Uterus (tissue), 4 donors: ENCODE measurements around the gene TBX6. TPM values are rescaled to one million over a fixed set of nuclear protein-coding genes. Genes with fewer than 3 reads are reported as not detected.

Experiments
- DNase-seq, 2 donors: peaks; one replicate each; pipeline ENCODE4 v3.0.0-alpha.2; 2019 to 2020
- H3K27ac ChIP-seq, 2 donors: fragments of 200-600 bp; sonication (generic); 1 replicate in 1 of 2; 2 replicates in 1 of 2; pipeline ENCODE4 v1.5.1; 2016 to 2018
- H3K27me3 ChIP-seq, 2 donors: fragments of 200-600 bp; sonication (generic); one replicate each; pipeline ENCODE4 v1.5.1; 2018 to 2019; ENCODE audit warnings: control low read depth in 1 of 2
- H3K36me3 ChIP-seq, 2 donors: fragments of 200-600 bp; sonication (generic); one replicate each; pipeline ENCODE4 v1.5.1; 2019; ENCODE audit warnings: control low read depth in 1 of 2
- H3K4me1 ChIP-seq, 2 donors: fragments of 200-600 bp; sonication (generic); one replicate each; pipeline ENCODE4 v1.5.1; 2018 to 2019; ENCODE audit warnings: control low read depth in 1 of 2
- H3K4me3 ChIP-seq, 2 donors: fragments of 200-600 bp; sonication (generic); 1 replicate in 1 of 2; 2 replicates in 1 of 2; pipeline ENCODE4 v1.5.1; 2018 to 2019; ENCODE audit warnings: mild to moderate bottlenecking in 1 of 2
- H3K9me3 ChIP-seq, 2 donors: fragments of 200-600 bp; sonication (generic); one replicate each; pipeline ENCODE4 v1.5.1; 2019; ENCODE audit warnings: control low read depth in 1 of 2
- POLR2A ChIP-seq, 2 donors: fragments of 450-650 bp; IDR thresholded peaks; one replicate each; pipeline ENCODE4 v1.6.1; 2016; ENCODE audit warnings: antibody characterized with exemption in 2 of 2, mild to moderate bottlenecking in 1 of 2, moderate library complexity in 1 of 2
- intact Hi-C: fragments of 100-400 bp; cut with DNase I; formaldehyde crosslinking; loops from one replicate; pipeline ENCODE4 v1.15.1; 2023; ENCODE audit warnings: low total_unique reads
- total RNA-seq, 4 donors: library from RNA; depleted of rRNA in 3 of 4; stranded (reverse); fragments of >200 nt in 3 of 4; gene quantifications; one replicate each; pipeline versions ENCODE4 v1.1.0 to v1.2.4, GENCODE V29; 2014 to 2023
- TF ChIP-seq, protein P1 (sequence below), 4 experiments: fragments of 200-600 bp in 2 of 4; fragments of 450-650 bp in 2 of 4; sonication (generic) in 2 of 4; IDR thresholded peaks; one replicate each; pipeline ENCODE4 v1.5.1; 2016 to 2019; ENCODE audit warnings: antibody characterized with exemption in 4 of 4, mild to moderate bottlenecking in 2 of 4, moderate library complexity in 1 of 4
- donor health status: DM: yes; HTN: yes; CAD: no.

TBX6 gene
- total RNA-seq, 4 donors from 2014 or later, result 0.21 to 1.3 TPM; not detected in 2

DNA sequence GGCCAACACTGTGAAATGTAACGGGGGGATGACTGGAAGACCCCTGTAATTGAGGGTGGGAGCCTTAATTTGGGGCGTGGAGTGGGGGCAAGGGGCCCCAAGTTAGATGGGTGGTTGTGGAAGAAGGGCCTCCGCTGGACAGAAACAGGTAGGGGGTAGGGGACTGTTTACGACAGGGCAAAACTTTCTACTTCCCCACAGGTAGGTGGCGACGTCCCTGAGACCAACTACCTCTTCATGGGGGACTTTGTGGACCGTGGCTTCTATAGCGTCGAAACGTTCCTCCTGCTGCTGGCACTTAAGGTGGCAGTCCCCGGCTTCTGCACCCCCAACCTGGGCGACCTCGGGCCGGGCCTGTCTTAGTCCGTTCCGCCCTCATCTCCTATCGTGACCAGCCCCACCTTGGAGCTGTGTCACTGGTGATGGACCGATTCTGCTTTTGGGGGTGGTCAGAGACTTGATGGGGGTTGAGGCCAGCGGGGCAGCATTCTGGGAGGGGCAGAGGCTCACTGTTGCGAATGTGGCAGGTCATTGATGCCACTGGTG is 9.1 kb downstream of the TBX6 start:
- Histone ChIP-seq H3K4me3 (no peak overlapping the region), H3K9me3 (no peaks in the 10 kb centered on the region), H3K4me1 (peaks cover 0 to 4% of the 10 kb centered on the region in 2 donors), H3K27me3 (no peaks in the 10 kb centered on the region), H3K36me3 (no peaks in the 10 kb centered on the region), H3K27ac (no peak overlapping the region)
- intact Hi-C loops, result no loop called here
- no peak for TF ChIP-seq POLR2A (IDR thresholded peaks at IDR 0.05)
- TF ChIP-seq, protein P1, sequence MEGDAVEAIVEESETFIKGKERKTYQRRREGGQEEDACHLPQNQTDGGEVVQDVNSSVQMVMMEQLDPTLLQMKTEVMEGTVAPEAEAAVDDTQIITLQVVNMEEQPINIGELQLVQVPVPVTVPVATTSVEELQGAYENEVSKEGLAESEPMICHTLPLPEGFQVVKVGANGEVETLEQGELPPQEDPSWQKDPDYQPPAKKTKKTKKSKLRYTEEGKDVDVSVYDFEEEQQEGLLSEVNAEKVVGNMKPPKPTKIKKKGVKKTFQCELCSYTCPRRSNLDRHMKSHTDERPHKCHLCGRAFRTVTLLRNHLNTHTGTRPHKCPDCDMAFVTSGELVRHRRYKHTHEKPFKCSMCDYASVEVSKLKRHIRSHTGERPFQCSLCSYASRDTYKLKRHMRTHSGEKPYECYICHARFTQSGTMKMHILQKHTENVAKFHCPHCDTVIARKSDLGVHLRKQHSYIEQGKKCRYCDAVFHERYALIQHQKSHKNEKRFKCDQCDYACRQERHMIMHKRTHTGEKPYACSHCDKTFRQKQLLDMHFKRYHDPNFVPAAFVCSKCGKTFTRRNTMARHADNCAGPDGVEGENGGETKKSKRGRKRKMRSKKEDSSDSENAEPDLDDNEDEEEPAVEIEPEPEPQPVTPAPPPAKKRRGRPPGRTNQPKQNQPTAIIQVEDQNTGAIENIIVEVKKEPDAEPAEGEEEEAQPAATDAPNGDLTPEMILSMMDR (IDR thresholded peaks at IDR 0.05), result no peak
- no peak for DNase-seq

DNA sequence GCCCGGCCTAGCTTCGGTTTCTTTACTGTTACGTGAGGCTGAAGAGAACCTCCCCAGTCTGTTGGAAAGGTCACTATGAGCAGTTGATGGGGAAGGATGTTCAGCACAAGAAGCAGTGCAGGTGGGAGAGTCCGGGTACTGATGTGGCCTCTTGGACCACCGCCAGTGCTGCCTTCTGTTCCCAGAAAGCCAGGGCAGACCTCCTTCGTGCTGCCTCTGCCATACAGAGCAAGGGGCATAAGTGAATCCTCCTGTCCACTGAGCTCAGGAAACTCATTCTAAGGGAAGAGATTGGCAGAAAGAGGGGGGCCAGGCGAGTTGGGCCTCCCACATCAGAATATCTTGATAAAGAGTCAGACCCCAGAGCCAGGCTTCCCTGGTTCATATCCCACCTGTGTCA is 12.2 kb downstream of the TBX6 start:
- H3K4me3 ChIP-seq, result no peak overlapping the region
- H3K27me3 ChIP-seq, result no peaks in the 10 kb centered on the region
- H3K36me3 ChIP-seq, result no peaks in the 10 kb centered on the region
- H3K9me3 ChIP-seq, result no peaks in the 10 kb centered on the region
- peaks cover 6 to 7% of the 10 kb centered on the region in 2 donors for H3K4me1 ChIP-seq
- H3K27ac ChIP-seq, result no peak overlapping the region
- no peak for DNase-seq
- intact Hi-C loops, result no loop called here
- no peak for TF ChIP-seq POLR2A (IDR thresholded peaks at IDR 0.05)
- TF ChIP-seq, protein P1 (IDR thresholded peaks at IDR 0.05), result no peak

DNA sequence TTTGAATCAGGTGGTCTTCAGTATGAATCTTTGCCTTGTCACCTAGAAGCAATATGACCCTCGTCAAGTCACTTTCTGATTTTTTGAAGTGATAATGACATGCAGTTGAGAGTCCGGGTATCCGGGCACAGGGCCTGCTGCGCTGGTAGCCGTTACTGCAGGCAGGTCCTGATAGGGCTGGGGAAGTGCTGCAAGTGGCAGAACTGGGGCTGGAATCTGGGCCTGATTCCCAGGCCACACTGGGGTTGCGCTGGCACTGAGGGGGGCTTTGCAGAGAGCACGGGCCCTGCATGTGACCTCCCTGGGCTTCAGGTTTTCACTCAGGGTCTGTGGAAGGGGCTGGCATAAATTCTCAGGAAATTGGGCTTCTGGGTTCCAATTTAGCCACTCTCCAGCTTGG is 13.0 kb downstream of the TBX6 start:
- TF ChIP-seq POLR2A (IDR thresholded peaks at IDR 0.05), result no peak
- TF ChIP-seq, protein P1 (IDR thresholded peaks at IDR 0.05), result no peak
- intact Hi-C loops, result no loop called here
- H3K9me3 ChIP-seq, result no peaks in the 10 kb centered on the region
- peaks cover 6 to 7% of the 10 kb centered on the region in 2 donors for H3K4me1 ChIP-seq
- H3K27ac ChIP-seq, result no peak overlapping the region
- no peak overlapping the region for H3K4me3 ChIP-seq
- no peaks in the 10 kb centered on the region for H3K36me3 ChIP-seq
- H3K27me3 ChIP-seq, result no peaks in the 10 kb centered on the region
- no peak for DNase-seq

DNA sequence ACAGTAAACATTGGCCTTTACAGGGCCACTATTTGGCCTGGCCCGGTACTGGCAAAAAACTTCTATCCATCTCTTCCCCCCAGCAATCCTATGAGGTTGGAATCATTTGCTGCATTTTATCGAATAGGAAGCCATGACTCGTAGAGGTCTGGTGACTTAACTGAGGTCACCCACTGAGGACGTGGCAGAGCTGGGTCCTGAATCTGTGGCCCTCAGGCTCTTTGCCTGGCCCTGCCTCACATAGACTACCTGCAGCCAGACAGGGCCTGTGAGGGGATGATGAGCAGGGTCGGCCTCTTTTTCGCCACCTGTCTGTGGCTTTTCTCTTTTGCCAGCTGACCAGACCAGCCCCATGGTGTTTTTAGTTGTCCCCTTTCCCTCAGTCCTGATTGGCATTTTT is 14.1 kb downstream of the TBX6 start:
- TF ChIP-seq POLR2A (IDR thresholded peaks at IDR 0.05), result no peak
- TF ChIP-seq, protein P1 (IDR thresholded peaks at IDR 0.05), result no peak
- H3K4me3 ChIP-seq, result no peak overlapping the region
- H3K27me3 ChIP-seq, result no peaks in the 10 kb centered on the region
- DNase-seq, result no peak
- no peaks in the 10 kb centered on the region for H3K9me3 ChIP-seq
- H3K27ac ChIP-seq, result no peak overlapping the region
- H3K4me1 ChIP-seq, result peaks cover 6 to 7% of the 10 kb centered on the region in 2 donors
- H3K36me3 ChIP-seq, result no peaks in the 10 kb centered on the region
- intact Hi-C loops, result no loop called here

DNA sequence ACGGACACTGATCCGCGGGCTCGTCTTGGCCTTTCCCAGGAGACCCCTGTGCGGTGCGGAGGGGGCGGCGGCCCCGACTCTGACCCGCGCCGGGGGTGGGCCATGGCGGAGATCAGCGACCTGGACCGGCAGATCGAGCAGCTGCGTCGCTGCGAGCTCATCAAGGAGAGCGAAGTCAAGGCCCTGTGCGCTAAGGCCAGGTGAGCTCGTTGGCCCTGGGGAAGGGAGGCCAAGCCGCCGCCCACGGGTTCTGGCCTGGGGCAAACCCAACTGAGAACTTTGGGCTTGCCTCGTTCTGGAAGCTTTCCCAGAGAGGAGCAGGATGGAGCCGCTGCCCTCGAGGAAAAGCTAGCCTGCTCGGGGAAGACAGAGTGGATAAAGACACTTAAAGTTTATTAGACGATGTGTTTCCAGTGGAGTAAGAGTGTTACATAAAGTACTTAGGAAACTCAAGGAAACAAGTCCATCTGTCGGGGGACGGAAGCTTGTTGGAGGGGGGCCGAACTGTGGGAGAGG is 15.4 kb downstream of the TBX6 start:
- DNase-seq, result no peak
- peaks cover 6 to 7% of the 10 kb centered on the region in 2 donors for H3K4me1 ChIP-seq
- peak overlapping the region; percentile 82 to 88 for H3K27ac ChIP-seq
- TF ChIP-seq POLR2A (IDR thresholded peaks at IDR 0.05), result no peak
- TF ChIP-seq, protein P1 (IDR thresholded peaks at IDR 0.05), result no peak
- H3K27me3 ChIP-seq, result no peaks in the 10 kb centered on the region
- intact Hi-C loops, result no loop called here
- peak overlapping the region; percentile 56 to 99 for H3K4me3 ChIP-seq
- no peaks in the 10 kb centered on the region for H3K9me3 ChIP-seq
- H3K36me3 ChIP-seq, result no peaks in the 10 kb centered on the region
